ENCODE results near the gene DUSP9.

- no peak for TF ChIP-seq SPI1 (IDR thresholded peaks at IDR 0.05; ENCODE audit: low read depth, low read length)
- TF ChIP-seq POLR2A (IDR thresholded peaks at IDR 0.05; ENCODE audit: low read depth, low read length): no peak
- TF ChIP-seq POLR2AphosphoS5 (IDR thresholded peaks at IDR 0.05; ENCODE audit: low read depth, low read length): no peak
Observed at GRCh38 chrX:153692611-153693156, 45.7 kb downstream of the DUSP9 start.
